HTERT RPE-1 (cell line): ENCODE data around the gene PRELP.

ENCODE experiments used
- in situ Hi-C: fragments of 300-500 bp; cut with MboI; formaldehyde crosslinking; loops from 4 replicates; pipeline ENCODE4 v1.14.3; 2020; ENCODE audit warnings: low sequenced_read_pairs

PRELP gene

GRCh38 chr1:203521074-203521794 is 45.6 kb downstream of the PRELP start:
- in situ Hi-C loops = no loop called here

- in situ Hi-C loops = no loop called here
Measured at GRCh38 chr1:203521812-203522211, 46.2 kb downstream of the PRELP start.

- in situ Hi-C loops = no loop called here
Measured at GRCh38 chr1:203522237-203522636, 46.6 kb downstream of the PRELP start.

GRCh38 chr1:203523667-203524066 is 48.1 kb downstream of the PRELP start:
- in situ Hi-C loops = no loop called here

GRCh38 chr1:203524152-203524551 is 48.5 kb downstream of the PRELP start:
- in situ Hi-C loops = no loop called here

- in situ Hi-C loops = no loop called here
Measured at GRCh38 chr1:203524824-203525223, 49.2 kb downstream of the PRELP start.

- in situ Hi-C loops = no loop called here
Measured at GRCh38 chr1:203525685-203526084, 50.1 kb downstream of the PRELP start.

- in situ Hi-C loops = no loop called here
Measured at GRCh38 chr1:203526130-203526529, 50.5 kb downstream of the PRELP start.

GRCh38 chr1:203526572-203526971 is 51.0 kb downstream of the PRELP start:
- in situ Hi-C loops = no loop called here

- in situ Hi-C loops = no loop called here
Measured at GRCh38 chr1:203527013-203527412, 51.4 kb downstream of the PRELP start.

GRCh38 chr1:203528063-203528462 is 52.5 kb downstream of the PRELP start:
- in situ Hi-C loops = no loop called here

- in situ Hi-C loops = no loop called here
Measured at GRCh38 chr1:203528976-203529835, 53.6 kb downstream of the PRELP start.

GRCh38 chr1:203531063-203531462 is 55.5 kb downstream of the PRELP start:
- in situ Hi-C loops = no loop called here

- in situ Hi-C loops = no loop called here
Measured at GRCh38 chr1:203534012-203534411, 58.4 kb downstream of the PRELP start.

- in situ Hi-C loops = no loop called here
Measured at GRCh38 chr1:203534526-203534925, 58.9 kb downstream of the PRELP start.

- in situ Hi-C loops = no loop called here
Measured at GRCh38 chr1:203536575-203536974, 61.0 kb downstream of the PRELP start.

GRCh38 chr1:203536980-203537455 is 61.4 kb downstream of the PRELP start:
- in situ Hi-C loops = no loop called here

- in situ Hi-C loops = no loop called here
Measured at GRCh38 chr1:203537806-203538464, 62.3 kb downstream of the PRELP start.

- in situ Hi-C loops = no loop called here
Measured at GRCh38 chr1:203538726-203539125, 63.1 kb downstream of the PRELP start.

GRCh38 chr1:203539831-203540546 is 64.4 kb downstream of the PRELP start:
- in situ Hi-C loops = no loop called here
